K562 (cell line): ENCODE results near the gene STON1. TPM values are rescaled to one million over a fixed set of nuclear protein-coding genes. Genes with fewer than 3 reads are reported as not detected.

Experiments
- CCNT2 ChIP-seq: IDR thresholded peaks from 2 replicates; pipeline ENCODE4 v1.6.1; 2011; ENCODE audit warnings: borderline replicate concordance, low read depth, mild to moderate bottlenecking, moderate library complexity, mixed read lengths, low read length; ENCODE audit not compliant: insufficient read length; ENCODE audit errors: extremely low read depth
- CREB3L1 ChIP-seq: fragments of 450-650 bp; IDR thresholded peaks from 2 replicates; pipeline ENCODE4 v1.6.1; 2014; ENCODE audit warnings: low read depth, mild to moderate bottlenecking, moderate library complexity, borderline replicate concordance
- DIDO1 ChIP-seq: fragments of 450-650 bp; IDR thresholded peaks from 2 replicates; pipeline ENCODE4 v1.6.1; 2016; ENCODE audit warnings: low read depth, missing biosample characterization, missing genetic modification characterization
- E2F1 ChIP-seq: sonication (generic); formaldehyde crosslinking; IDR thresholded peaks from 2 replicates; pipeline ENCODE4 v1.8.1; 2023; ENCODE audit warnings: mild to moderate bottlenecking, missing genetic modification reagents, moderate library complexity
- HNRNPLL ChIP-seq: fragments of 200-400 bp; formaldehyde crosslinking; IDR thresholded peaks from 2 replicates; pipeline ENCODE4 v1.6.1; 2017; ENCODE audit warnings: low read length, low read depth, mild to moderate bottlenecking; ENCODE audit not compliant: poor library complexity, severe bottlenecking
- HSF4 ChIP-seq: fragments of 250-450 bp; sonication (Bioruptor Pico); IDR thresholded peaks from 2 replicates; pipeline ENCODE4 v2.1.2; 2022; ENCODE audit warnings: mild to moderate bottlenecking, moderate library complexity, borderline replicate concordance
- JUN ChIP-seq, 2 experiments: sonication (generic) in 1 of 2; formaldehyde crosslinking in 1 of 2; IDR thresholded peaks; 2 replicates each; pipeline versions ENCODE4 v1.6.1 to v1.8.0; 2012 to 2022; ENCODE audit warnings: borderline replicate concordance in 2 of 2, mild to moderate bottlenecking in 2 of 2, improper control_type of control experiment in 1 of 2, low read depth in 1 of 2, low read length in 1 of 2, missing genetic modification reagents in 1 of 2
- MTA3 ChIP-seq: fragments of 450-650 bp; formaldehyde crosslinking; IDR thresholded peaks from 2 replicates; pipeline ENCODE4 v1.6.1; 2017; ENCODE audit warnings: mild to moderate bottlenecking, borderline replicate concordance
- NELFE ChIP-seq: IDR thresholded peaks from 2 replicates; pipeline ENCODE4 v1.6.1; 2011; ENCODE audit warnings: mild to moderate bottlenecking; ENCODE audit not compliant: insufficient read depth, insufficient read length
- PHB ChIP-seq: fragments of 250-450 bp; sonication (Bioruptor Pico); IDR thresholded peaks from 2 replicates; pipeline ENCODE4 v1.5.0; 2021
- PKNOX1 ChIP-seq: fragments of 450-650 bp; IDR thresholded peaks from 2 replicates; pipeline ENCODE4 v1.6.1; 2016
- RFX1 ChIP-seq: fragments of 450-650 bp; IDR thresholded peaks from 2 replicates; pipeline ENCODE4 v1.6.1; 2016; ENCODE audit warnings: mild to moderate bottlenecking, moderate library complexity
- RFX7 ChIP-seq: fragments of 250-450 bp; sonication (Bioruptor Pico); IDR thresholded peaks from 2 replicates; pipeline ENCODE4 v1.5.1; 2021; ENCODE audit warnings: mild to moderate bottlenecking
- SIX5 ChIP-seq, 2 experiments: IDR thresholded peaks; 2 replicates each; pipeline ENCODE4 v1.6.1; 2011; ENCODE audit warnings: low read length in 2 of 2, borderline replicate concordance in 1 of 2, low read depth in 1 of 2, mild to moderate bottlenecking in 1 of 2, moderate library complexity in 1 of 2; ENCODE audit not compliant: insufficient read depth in 1 of 2
- SP1 ChIP-seq: sonication (generic); formaldehyde crosslinking; IDR thresholded peaks from 2 replicates; pipeline ENCODE4 v1.8.1; 2022; ENCODE audit warnings: mild to moderate bottlenecking, missing genetic modification reagents
- SREBF2 ChIP-seq: sonication (generic); formaldehyde crosslinking; IDR thresholded peaks from 2 replicates; pipeline ENCODE4 v1.4.0; 2020; ENCODE audit warnings: mild to moderate bottlenecking, missing genetic modification reagents
- TFAP4 ChIP-seq: sonication (generic); formaldehyde crosslinking; IDR thresholded peaks from 2 replicates; pipeline ENCODE4 v1.8.0; 2022; ENCODE audit warnings: missing genetic modification reagents, mild to moderate bottlenecking, moderate library complexity, borderline replicate concordance
- TRIM28 ChIP-seq: fragments of 450-650 bp; IDR thresholded peaks from 2 replicates; pipeline ENCODE4 v1.6.1; 2017
- ZNF280A ChIP-seq: fragments of 450-650 bp; IDR thresholded peaks from 2 replicates; pipeline ENCODE4 v1.6.1; 2018; ENCODE audit warnings: mild to moderate bottlenecking, low read depth; ENCODE audit not compliant: partially characterized antibody
- ZNF699 ChIP-seq: fragments of 250-450 bp; sonication (Bioruptor Pico); IDR thresholded peaks from 2 replicates; pipeline ENCODE4 v1.8.0; 2021; ENCODE audit warnings: mild to moderate bottlenecking, moderate library complexity; ENCODE audit not compliant: insufficient replicate concordance
- polyA plus RNA-seq, 8 experiments: library from polyadenylated mRNA; depleted of rRNA in 4 of 8; stranded (reverse) in 5 of 8; unstranded in 3 of 8; fragments of >200 nt; fragmentation: Nextera tagmentation in 2 of 8; fragmentation: Illumina TruSeq in 1 of 8; extraction: Ambion mirVana in 2 of 8; extraction: Trizol in 1 of 8; gene quantifications; 2 replicates each; pipeline versions ENCODE4 v1.2.1 to v1.2.3, GENCODE V29; 2011 to 2014; ENCODE audit warnings: inconsistent platforms in 1 of 8, missing spikeins in 1 of 8
- total RNA-seq, 7 experiments: library from RNA; depleted of rRNA in 6 of 7; stranded (reverse); fragments of >200 nt in 6 of 7; fragmentation: Illumina TruSeq in 2 of 7; extraction: Trizol in 2 of 7; gene quantifications; 2 replicates each; pipeline versions ENCODE4 v1.2.1 to v1.2.3, GENCODE V29; 2011 to 2021; ENCODE audit warnings: low replicate concordance in 1 of 7

Gene STON1
- total and polyA plus RNA-seq, 9 of the 15 experiments (the other 6 are each of a cell fraction or from before 2014, with no cell fraction given), result 0.07 to 1.2 (median 0.55) TPM

- TF ChIP-seq JUN (IDR thresholded peaks at IDR 0.05; ENCODE audit: borderline replicate concordance, low read depth, low read length) (no peak), JUN (CRISPR knock-in tag; IDR thresholded peaks at IDR 0.05; ENCODE audit: borderline replicate concordance) (no peak), DIDO1 (tag) (no peak), PKNOX1 (peak; percentile 34), TRIM28 (no peak), HSF4 (CRISPR knock-in tag) (no peak), SREBF2 (CRISPR knock-in tag) (no peak), SIX5 (IDR thresholded peaks at IDR 0.05; ENCODE audit: borderline replicate concordance in 1 of 2, insufficient read depth in 1 of 2, low read depth in 1 of 2, low read length in 2 of 2) (no peak), CCNT2 (peak; percentile 24), CREB3L1 (no peak), NELFE (no peak), SP1 (CRISPR knock-in tag) (no peak), ZNF280A (no peak), E2F1 (CRISPR knock-in tag) (no peak), HNRNPLL (no peak), RFX1 (no peak), PHB (no peak), TFAP4 (CRISPR knock-in tag) (no peak), ZNF699 (no peak), RFX7 (CRISPR knock-in tag) (no peak), MTA3 (0 out of 2 replicates have a peak, but pooled peaks have one; percentile 38)
Observed at GRCh38 chr2:48508461-48509124, 21.4 kb upstream of the STON1 start (continued).
